ENCODE measurements around the gene FUBP3. TPM values are rescaled to one million over a fixed set of nuclear protein-coding genes. Genes with fewer than 3 reads are reported as not detected.

The FUBP3 gene
- total RNA-seq, 1 experiment from 2014 or later: 78.6 TPM

DNA sequence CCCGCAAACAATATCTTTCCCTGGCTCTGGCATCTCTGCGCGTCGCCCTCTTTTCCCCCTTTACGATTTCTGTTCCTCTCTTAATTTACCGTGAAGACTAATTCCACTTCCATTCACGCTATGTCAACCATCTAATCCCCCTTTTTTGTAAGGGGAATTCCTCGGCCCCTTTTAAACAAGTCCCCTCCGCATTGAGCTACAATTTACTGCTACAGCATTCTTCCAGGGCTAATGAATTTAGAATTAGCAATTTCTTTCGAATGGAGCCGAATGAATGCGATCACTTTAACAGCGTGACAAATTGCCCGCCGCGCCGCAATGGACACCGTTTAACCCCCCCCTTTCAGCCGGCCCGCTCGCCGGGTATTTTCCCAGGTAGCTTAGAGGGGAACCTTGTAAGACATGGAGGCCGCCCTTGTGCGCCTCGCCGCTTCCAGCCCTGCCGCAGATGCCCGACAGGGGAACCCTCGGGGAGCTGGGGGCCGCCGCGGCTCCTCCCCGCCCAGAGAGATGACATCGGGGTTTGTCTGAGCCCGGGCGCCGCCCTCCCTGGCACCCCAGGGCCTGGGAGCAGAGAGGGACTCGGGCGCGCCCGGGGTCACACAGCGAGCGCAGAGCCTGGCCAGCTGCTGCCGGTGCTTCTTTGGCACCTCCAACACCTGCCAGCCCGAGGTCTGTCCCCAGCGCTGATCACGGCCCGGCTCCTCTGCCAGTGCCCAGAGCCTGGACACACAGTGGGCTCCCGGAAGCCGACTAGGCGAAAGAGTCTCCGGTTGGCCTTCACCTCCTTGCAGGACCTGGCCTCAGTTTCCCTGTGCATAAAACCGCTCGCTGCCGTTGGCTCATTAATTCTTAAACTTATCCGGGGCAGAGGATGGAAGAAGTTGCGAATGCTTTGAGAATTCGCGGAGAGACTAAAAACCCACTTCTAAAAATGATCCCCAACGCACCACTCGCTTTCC lies 86.3 kb downstream of the FUBP3 start:
- no peak overlapping the region for H2BK15ac ChIP-seq (ENCODE audit: low read depth, low read length)
- no peak overlapping the region for H3T11ph ChIP-seq (ENCODE audit: low read length)
- H3K27me3 ChIP-seq (ENCODE audit: insufficient read depth, low read length): peaks cover 75% of the 10 kb centered on the region
- H3K27ac ChIP-seq (ENCODE audit: insufficient read length, low read depth, low read length): no peak overlapping the region
- DNase-seq: peak; percentile 63
- WGBS (ENCODE audit: extremely low coverage, insufficient read length, low lambda C conversion rate): no CpG with 5 or more reads among the region's 61 CpGs
- peak overlapping the region; percentile 39 for H3K4me2 ChIP-seq (ENCODE audit: insufficient read depth, insufficient read length, low read length)
- H3K9me3 ChIP-seq (ENCODE audit: control insufficient read depth, low read depth, low read length): no peaks in the 10 kb centered on the region
- H4K5ac ChIP-seq (ENCODE audit: insufficient read length, low read depth, low read length): no peak overlapping the region
- Mint-ChIP-seq H3K27ac (no peak overlapping the region), H3K4me1 (peaks cover 14 to 34% of the 10 kb centered on the region in 2 experiments), H3K4me3 (peak overlapping the region; percentile 35 to 78; a peak in 4 of 5 replicates), H3K9me3 (no peaks in the 10 kb centered on the region; a peak in 3 of 5 replicates), H3K36me3 (ENCODE audit: insufficient read depth in 1 of 3, low read depth in 3 of 3) (peaks cover 0 to 1% (median 0%) of the 10 kb centered on the region in 3 experiments; a peak in 2 of 7 replicates), H3K27me3 (ENCODE audit: low read depth) (peaks cover 100% of the 10 kb centered on the region)
- no peaks in the 10 kb centered on the region for H4K20me1 ChIP-seq (ENCODE audit: control insufficient read depth, insufficient read depth, insufficient read length)
- no peaks in the 10 kb centered on the region; the same call in 1 of the 2 replicates for H3K4me1 ChIP-seq (ENCODE audit: insufficient read depth, low read length)
- H3K14ac ChIP-seq (ENCODE audit: insufficient read depth, low read length): no peak overlapping the region
- H3K4ac ChIP-seq (ENCODE audit: low read depth, low read length): no peak overlapping the region
- H3K23me2 ChIP-seq (ENCODE audit: insufficient read length, low read depth, low read length, poor library complexity, severe bottlenecking): peaks cover 12% of the 10 kb centered on the region
- H3K79me2 ChIP-seq (ENCODE audit: insufficient read depth, low read length): no peaks in the 10 kb centered on the region
- H4K91ac ChIP-seq (ENCODE audit: insufficient read length, low read depth, low read length): no peak overlapping the region
- H4K8ac ChIP-seq (replicated peaks; ENCODE audit: insufficient read length, low read depth, low read length): no peak overlapping the region
- TF ChIP-seq, protein P1, sequence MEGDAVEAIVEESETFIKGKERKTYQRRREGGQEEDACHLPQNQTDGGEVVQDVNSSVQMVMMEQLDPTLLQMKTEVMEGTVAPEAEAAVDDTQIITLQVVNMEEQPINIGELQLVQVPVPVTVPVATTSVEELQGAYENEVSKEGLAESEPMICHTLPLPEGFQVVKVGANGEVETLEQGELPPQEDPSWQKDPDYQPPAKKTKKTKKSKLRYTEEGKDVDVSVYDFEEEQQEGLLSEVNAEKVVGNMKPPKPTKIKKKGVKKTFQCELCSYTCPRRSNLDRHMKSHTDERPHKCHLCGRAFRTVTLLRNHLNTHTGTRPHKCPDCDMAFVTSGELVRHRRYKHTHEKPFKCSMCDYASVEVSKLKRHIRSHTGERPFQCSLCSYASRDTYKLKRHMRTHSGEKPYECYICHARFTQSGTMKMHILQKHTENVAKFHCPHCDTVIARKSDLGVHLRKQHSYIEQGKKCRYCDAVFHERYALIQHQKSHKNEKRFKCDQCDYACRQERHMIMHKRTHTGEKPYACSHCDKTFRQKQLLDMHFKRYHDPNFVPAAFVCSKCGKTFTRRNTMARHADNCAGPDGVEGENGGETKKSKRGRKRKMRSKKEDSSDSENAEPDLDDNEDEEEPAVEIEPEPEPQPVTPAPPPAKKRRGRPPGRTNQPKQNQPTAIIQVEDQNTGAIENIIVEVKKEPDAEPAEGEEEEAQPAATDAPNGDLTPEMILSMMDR (conservative IDR thresholded peaks at IDR 0.05): peak; percentile 24; the same call in 2 of the 3 replicates
- H3K23ac ChIP-seq (ENCODE audit: insufficient read length, low read depth, low read length): no peak overlapping the region
- H2AFZ ChIP-seq (ENCODE audit: low read length): no peak overlapping the region
- H2BK20ac ChIP-seq (ENCODE audit: low read depth, low read length, poor library complexity, severe bottlenecking): no peak overlapping the region
- H3K79me1 ChIP-seq (ENCODE audit: insufficient read depth, low read depth, low read length, poor library complexity, severe bottlenecking): no peaks in the 10 kb centered on the region
- H3K9ac ChIP-seq (ENCODE audit: extremely low read depth, insufficient read length, low read length): no peak overlapping the region
- no peak overlapping the region for H2BK12ac ChIP-seq (ENCODE audit: insufficient read length, low read depth, low read length)
- H3K56ac ChIP-seq (ENCODE audit: insufficient read length, low read depth, low read length): no peak overlapping the region
- no peak overlapping the region for H2BK5ac ChIP-seq (ENCODE audit: insufficient read length, low read length)
- no peak overlapping the region for H2BK120ac ChIP-seq (ENCODE audit: low read depth, low read length, poor library complexity, severe bottlenecking)
- no peak overlapping the region for H2AK5ac ChIP-seq (ENCODE audit: insufficient read length, low read length)
- H3K18ac ChIP-seq (ENCODE audit: insufficient read length, low read depth, low read length): no peak overlapping the region

All from H9 (cell line).